Right lobe of liver (tissue), 4 donors: Measurements from ENCODE around the gene SP140L.
"Not testable (repeated sequence)": the region's sequence is repeated elsewhere in the genome, so short reads cannot be mapped to it uniquely, and the experiment has no call there.

ENCODE experiments used
- CTCF ChIP-seq, 4 donors: fragments of 200-600 bp in 3 of 4; fragments of 450-650 bp in 1 of 4; IDR thresholded peaks; one replicate each; pipeline versions ENCODE4 v1.5.1 to v1.8.0; 2016 to 2022; ENCODE audit warnings: antibody characterized with exemption in 4 of 4, mild to moderate bottlenecking in 2 of 4
- POLR2A ChIP-seq: fragments of 450-650 bp; IDR thresholded peaks from one replicate; pipeline ENCODE4 v1.6.1; 2017; ENCODE audit warnings: antibody characterized with exemption, mild to moderate bottlenecking
- donor health status: DM: no; HTN: no; CAD: no.
- donor health status: DM: no; HTN: no; CAD: no.
- donor health status: DM: no; HTN: yes; CAD: no.

- not testable (repeated sequence) for TF ChIP-seq CTCF (IDR thresholded peaks at IDR 0.05); POLR2A
Observed at GRCh38 chr2:230401026-230401425, 74.0 kb downstream of the SP140L start.
